GM19025 (cell line): ENCODE measurements around the gene MME.

ENCODE experiments used
- ATAC-seq: cut with Tn5 transposase; IDR thresholded peaks from one replicate; pipeline ENCODE4 v1.9.1; 2021; ENCODE audit warnings: mild to moderate bottlenecking, low read depth, moderate library complexity; ENCODE audit not compliant: unreplicated experiment

MME gene

GRCh38 chr3:155229086-155229485 is 149.0 kb downstream of the MME start:
- no peak for ATAC-seq

GRCh38 chr3:155230382-155230781 is 150.3 kb downstream of the MME start:
- no peak for ATAC-seq

- no peak for ATAC-seq
These were observed 151.7 kb downstream of the MME start for GRCh38 chr3:155231792-155232191.

- ATAC-seq = no peak
These were observed 152.5 kb downstream of the MME start for GRCh38 chr3:155232605-155233004.

GRCh38 chr3:155233213-155233612 is 153.1 kb downstream of the MME start:
- ATAC-seq = no peak
